Lower leg skin (tissue), 3 donors: ENCODE measurements around the gene TKT.

Experiments used
- CTCF ChIP-seq, 3 donors: fragments of 450-650 bp; IDR thresholded peaks; one replicate each; pipeline ENCODE4 v1.5.1; 2016; ENCODE audit warnings: antibody characterized with exemption in 3 of 3, mild to moderate bottlenecking in 3 of 3, moderate library complexity in 2 of 3
- POLR2A ChIP-seq, 2 donors: fragments of 450-650 bp; IDR thresholded peaks; one replicate each; pipeline ENCODE4 v1.6.1; 2016 to 2017; ENCODE audit warnings: antibody characterized with exemption in 2 of 2, mild to moderate bottlenecking in 1 of 2, moderate library complexity in 1 of 2

GRCh38 chr3:53199834-53200233 is 56.0 kb downstream of the TKT start:
- no peak for TF ChIP-seq CTCF (IDR thresholded peaks at IDR 0.05)
- no peak for TF ChIP-seq POLR2A (IDR thresholded peaks at IDR 0.05)
